ENCODE measurements around the gene MCCD1. TPM values are rescaled to one million over a fixed set of nuclear protein-coding genes. Genes with fewer than 3 reads are reported as not detected.
A peak's percentile ranks its signal among the peaks of the same experiment; 100 is the strongest.

Gene MCCD1
- total RNA-seq, 1 experiment from 2014 or later: not detected

DNA sequence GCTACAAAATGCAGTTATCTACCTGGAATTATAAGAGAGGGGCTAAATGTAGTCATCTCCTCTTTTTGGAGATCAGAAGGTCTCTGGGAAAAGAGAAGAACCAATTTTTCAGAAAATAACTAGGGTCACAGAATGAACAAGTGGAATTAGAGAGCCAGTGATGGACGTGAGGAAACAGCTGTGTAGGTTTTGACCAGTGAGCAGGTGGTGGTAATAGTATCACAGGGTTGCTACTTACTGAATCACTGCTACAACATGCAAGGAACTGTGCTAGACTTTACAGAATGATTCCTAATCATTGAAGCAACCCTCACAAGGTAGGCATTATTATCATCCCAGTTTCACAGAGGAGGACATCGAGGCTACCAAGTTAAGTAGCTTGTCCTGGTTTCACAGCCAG lies 15.9 kb downstream of the MCCD1 start:
- Histone ChIP-seq H2BK15ac (ENCODE audit: low read depth, low read length) (no peak overlapping the region), H3K4me1 (ENCODE audit: insufficient read depth, low read length) (peaks cover 2% of the 10 kb centered on the region; the same call in 1 of the 2 replicates), H4K8ac (replicated peaks; ENCODE audit: insufficient read length, low read depth, low read length) (no peak overlapping the region), H3T11ph (ENCODE audit: low read length) (no peak overlapping the region), H3K27ac (ENCODE audit: insufficient read length, low read depth, low read length) (no peak overlapping the region), H3K4me2 (ENCODE audit: insufficient read depth, insufficient read length, low read length) (no peak overlapping the region), H3K23ac (ENCODE audit: insufficient read length, low read depth, low read length) (no peak overlapping the region), H3K9me3 (ENCODE audit: control insufficient read depth, low read depth, low read length) (no peaks in the 10 kb centered on the region), H3K23me2 (ENCODE audit: insufficient read length, low read depth, low read length, poor library complexity, severe bottlenecking) (peaks cover 5% of the 10 kb centered on the region), H2BK12ac (ENCODE audit: insufficient read length, low read depth, low read length) (no peak overlapping the region), H4K20me1 (ENCODE audit: control insufficient read depth, insufficient read depth, insufficient read length) (no peaks in the 10 kb centered on the region), H3K14ac (ENCODE audit: insufficient read depth, low read length) (no peak overlapping the region), H2BK5ac (ENCODE audit: insufficient read length, low read length) (no peak overlapping the region), H3K79me1 (ENCODE audit: insufficient read depth, low read depth, low read length, poor library complexity, severe bottlenecking) (peaks cover 3% of the 10 kb centered on the region), H2AFZ (ENCODE audit: low read length) (no peak overlapping the region), H3K27me3 (ENCODE audit: insufficient read depth, low read length) (no peaks in the 10 kb centered on the region), H3K4ac (ENCODE audit: low read depth, low read length) (no peak overlapping the region), H2BK120ac (ENCODE audit: low read depth, low read length, poor library complexity, severe bottlenecking) (no peak overlapping the region), H3K79me2 (ENCODE audit: insufficient read depth, low read length) (peaks cover 17% of the 10 kb centered on the region), H4K5ac (ENCODE audit: insufficient read length, low read depth, low read length) (no peak overlapping the region), H3K56ac (ENCODE audit: insufficient read length, low read depth, low read length) (no peak overlapping the region), H3K18ac (ENCODE audit: insufficient read length, low read depth, low read length) (no peak overlapping the region), H2BK20ac (ENCODE audit: low read depth, low read length, poor library complexity, severe bottlenecking) (no peak overlapping the region), H2AK5ac (ENCODE audit: insufficient read length, low read length) (no peak overlapping the region), H4K91ac (ENCODE audit: insufficient read length, low read depth, low read length) (no peak overlapping the region), H3K9ac (ENCODE audit: extremely low read depth, insufficient read length, low read length) (no peak overlapping the region)
- H3K27me3 Mint-ChIP-seq (ENCODE audit: low read depth): no peaks in the 10 kb centered on the region
- DNase-seq: no peak
- H3K4me3 Mint-ChIP-seq: no peak overlapping the region
- H3K27ac Mint-ChIP-seq: peak overlapping the region in 1 of 3 experiments; percentile 1; a peak in 1 of 7 replicates
- H3K4me1 Mint-ChIP-seq: peaks cover 29 to 39% of the 10 kb centered on the region in 2 experiments
- no peaks in the 10 kb centered on the region; a peak in 1 of 5 replicates for H3K9me3 Mint-ChIP-seq
- H3K36me3 Mint-ChIP-seq (ENCODE audit: insufficient read depth in 1 of 3, low read depth in 3 of 3): peaks cover 23 to 35% (median 34%) of the 10 kb centered on the region in 3 experiments
- WGBS (ENCODE audit: extremely low coverage, insufficient read length, low lambda C conversion rate): no CpG with 5 or more reads among the region's 2 CpGs
- TF ChIP-seq, protein P1, sequence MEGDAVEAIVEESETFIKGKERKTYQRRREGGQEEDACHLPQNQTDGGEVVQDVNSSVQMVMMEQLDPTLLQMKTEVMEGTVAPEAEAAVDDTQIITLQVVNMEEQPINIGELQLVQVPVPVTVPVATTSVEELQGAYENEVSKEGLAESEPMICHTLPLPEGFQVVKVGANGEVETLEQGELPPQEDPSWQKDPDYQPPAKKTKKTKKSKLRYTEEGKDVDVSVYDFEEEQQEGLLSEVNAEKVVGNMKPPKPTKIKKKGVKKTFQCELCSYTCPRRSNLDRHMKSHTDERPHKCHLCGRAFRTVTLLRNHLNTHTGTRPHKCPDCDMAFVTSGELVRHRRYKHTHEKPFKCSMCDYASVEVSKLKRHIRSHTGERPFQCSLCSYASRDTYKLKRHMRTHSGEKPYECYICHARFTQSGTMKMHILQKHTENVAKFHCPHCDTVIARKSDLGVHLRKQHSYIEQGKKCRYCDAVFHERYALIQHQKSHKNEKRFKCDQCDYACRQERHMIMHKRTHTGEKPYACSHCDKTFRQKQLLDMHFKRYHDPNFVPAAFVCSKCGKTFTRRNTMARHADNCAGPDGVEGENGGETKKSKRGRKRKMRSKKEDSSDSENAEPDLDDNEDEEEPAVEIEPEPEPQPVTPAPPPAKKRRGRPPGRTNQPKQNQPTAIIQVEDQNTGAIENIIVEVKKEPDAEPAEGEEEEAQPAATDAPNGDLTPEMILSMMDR (conservative IDR thresholded peaks at IDR 0.05): no peak

All from H9 (cell line).